ENCODE results near the gene AKNA. TPM values are rescaled to one million over a fixed set of nuclear protein-coding genes. Genes with fewer than 3 reads are reported as not detected.

Gene AKNA
- total RNA-seq, 1 donor from 2014 or later: 152 TPM

- H3K9me3 Mint-ChIP-seq: peaks cover 7% of the 10 kb centered on the region
- H3K4me1 Mint-ChIP-seq (ENCODE audit: low read depth): no peaks in the 10 kb centered on the region
- intact Hi-C loops (cut with micrococcal nuclease): no loop called here
- H3K4me3 Mint-ChIP-seq (ENCODE audit: low read depth): no peak overlapping the region
- peaks cover 3% of the 10 kb centered on the region for H3K27me3 Mint-ChIP-seq (ENCODE audit: low read depth)
- DNase-seq (ENCODE audit: low spot score): no peak
- no peak overlapping the region for H3K27ac Mint-ChIP-seq
- H3K36me3 Mint-ChIP-seq (ENCODE audit: low read depth): peaks cover under 1% of the 10 kb centered on the region
Observed at GRCh38 chr9:114300153-114300845, 87.5 kb downstream of the AKNA start.

DNA sequence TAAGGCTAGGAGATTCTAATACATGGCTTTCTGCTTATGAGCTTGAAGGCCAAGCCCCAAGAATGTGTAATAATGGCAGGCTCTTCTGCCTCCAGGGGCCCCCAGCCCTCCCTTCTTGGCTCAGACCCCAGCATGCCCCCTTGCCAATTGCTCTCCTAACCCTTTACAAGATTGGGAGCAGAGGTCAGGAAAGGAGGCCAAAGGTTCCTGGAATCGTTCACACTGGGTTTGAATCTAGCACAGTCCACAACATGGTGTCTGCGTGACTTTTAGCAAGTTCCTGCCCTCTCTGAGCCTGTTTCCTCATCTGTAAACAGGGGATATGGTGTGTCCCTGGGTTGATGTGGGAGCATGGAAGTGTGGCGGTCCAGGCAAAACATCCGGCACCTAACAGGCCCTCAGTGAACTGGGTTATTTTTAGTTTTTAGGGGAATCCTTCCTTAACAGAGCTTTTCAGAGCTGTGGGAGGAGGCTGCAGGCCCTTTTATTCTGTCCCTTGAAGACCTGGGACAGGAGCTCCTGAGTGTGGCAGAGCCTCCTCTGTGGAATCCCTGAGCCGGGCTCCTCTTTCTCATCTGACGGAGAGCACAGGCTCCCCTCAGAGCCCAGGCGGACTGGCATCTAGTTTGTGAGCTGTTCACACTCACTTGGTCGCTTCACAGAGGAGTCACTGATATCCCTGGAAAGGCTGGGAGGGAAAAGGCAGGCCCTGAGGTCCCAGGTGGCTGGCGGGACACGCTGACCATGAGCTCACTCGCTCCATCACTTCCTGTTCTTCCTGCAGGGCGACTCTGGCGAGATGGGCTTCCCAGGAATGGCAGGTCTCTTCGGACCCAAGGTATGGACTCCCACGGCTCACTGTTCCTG lies 88.3 kb downstream of the AKNA start:
- H3K9me3 Mint-ChIP-seq: peaks cover 15% of the 10 kb centered on the region
- no peaks in the 10 kb centered on the region for H3K4me1 Mint-ChIP-seq (ENCODE audit: low read depth)
- intact Hi-C loops (cut with micrococcal nuclease): no loop called here
- DNase-seq (ENCODE audit: low spot score): no peak
- H3K36me3 Mint-ChIP-seq (ENCODE audit: low read depth): peaks cover 5% of the 10 kb centered on the region
- no peak overlapping the region for H3K4me3 Mint-ChIP-seq (ENCODE audit: low read depth)
- H3K27me3 Mint-ChIP-seq (ENCODE audit: low read depth): peaks cover 3% of the 10 kb centered on the region
- H3K27ac Mint-ChIP-seq: no peak overlapping the region

GRCh38 chr9:114296338-114296737 lies 91.4 kb downstream of the AKNA start:
- intact Hi-C loops (cut with micrococcal nuclease): no loop called here
- Mint-ChIP-seq H3K36me3 (ENCODE audit: low read depth) (peaks cover 5% of the 10 kb centered on the region), H3K27me3 (ENCODE audit: low read depth) (peaks cover 6% of the 10 kb centered on the region), H3K9me3 (peaks cover 17% of the 10 kb centered on the region), H3K27ac (no peak overlapping the region), H3K4me3 (ENCODE audit: low read depth) (no peak overlapping the region), H3K4me1 (ENCODE audit: low read depth) (no peaks in the 10 kb centered on the region)
- no peak for DNase-seq (ENCODE audit: low spot score)

GRCh38 chr9:114294664-114295063 lies 93.1 kb downstream of the AKNA start:
- no peaks in the 10 kb centered on the region for H3K4me1 Mint-ChIP-seq (ENCODE audit: low read depth)
- H3K27me3 Mint-ChIP-seq (ENCODE audit: low read depth): peaks cover 6% of the 10 kb centered on the region
- no peak overlapping the region for H3K27ac Mint-ChIP-seq
- H3K4me3 Mint-ChIP-seq (ENCODE audit: low read depth): no peak overlapping the region
- intact Hi-C loops (cut with micrococcal nuclease): no loop called here
- H3K9me3 Mint-ChIP-seq: peaks cover 17% of the 10 kb centered on the region
- DNase-seq (ENCODE audit: low spot score): no peak
- peaks cover 5% of the 10 kb centered on the region for H3K36me3 Mint-ChIP-seq (ENCODE audit: low read depth)

GRCh38 chr9:114291886-114292590 lies 95.7 kb downstream of the AKNA start:
- H3K36me3 Mint-ChIP-seq (ENCODE audit: low read depth): peaks cover 5% of the 10 kb centered on the region
- H3K4me3 Mint-ChIP-seq (ENCODE audit: low read depth): no peak overlapping the region
- intact Hi-C loops (cut with micrococcal nuclease): loop anchor here (1.0 kb wide), 2 partner anchors 137 to 184 kb away; partner anchors contain the start of gene COL27A1
- no peak overlapping the region for H3K27ac Mint-ChIP-seq
- H3K4me1 Mint-ChIP-seq (ENCODE audit: low read depth): no peaks in the 10 kb centered on the region
- no peak for DNase-seq (ENCODE audit: low spot score)
- H3K9me3 Mint-ChIP-seq: peaks cover 17% of the 10 kb centered on the region
- H3K27me3 Mint-ChIP-seq (ENCODE audit: low read depth): peaks cover 3% of the 10 kb centered on the region

DNA sequence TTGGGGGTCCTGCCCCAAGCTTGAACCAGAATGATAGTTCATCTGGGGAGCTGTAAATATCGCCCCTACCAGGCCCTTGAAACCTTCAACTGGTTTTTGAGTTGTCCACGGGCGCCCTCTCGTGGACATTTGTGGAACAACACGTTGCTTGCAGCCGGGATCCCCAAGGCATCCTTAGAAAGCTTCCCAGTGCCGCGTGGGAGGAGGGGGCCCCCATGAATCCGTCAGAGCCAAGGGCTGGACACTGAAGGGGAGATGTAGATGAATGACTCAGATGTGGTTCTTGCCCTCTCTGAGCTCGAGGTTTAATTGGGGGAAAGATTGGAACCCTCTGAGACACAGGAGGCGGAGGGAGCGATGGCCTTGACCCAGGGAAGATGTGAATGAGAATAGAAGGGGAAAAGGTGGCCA lies 96.7 kb downstream of the AKNA start:
- Mint-ChIP-seq H3K9me3 (peaks cover 13% of the 10 kb centered on the region), H3K4me1 (ENCODE audit: low read depth) (no peaks in the 10 kb centered on the region), H3K4me3 (ENCODE audit: low read depth) (no peak overlapping the region), H3K36me3 (ENCODE audit: low read depth) (peaks cover 5% of the 10 kb centered on the region), H3K27ac (no peak overlapping the region), H3K27me3 (ENCODE audit: low read depth) (peaks cover 3% of the 10 kb centered on the region)
- peak; percentile 51 for DNase-seq (ENCODE audit: low spot score)
- intact Hi-C loops (cut with micrococcal nuclease): loop anchor here (1.0 kb wide), 2 partner anchors 136 to 183 kb away; partner anchors contain the start of gene COL27A1

DNA sequence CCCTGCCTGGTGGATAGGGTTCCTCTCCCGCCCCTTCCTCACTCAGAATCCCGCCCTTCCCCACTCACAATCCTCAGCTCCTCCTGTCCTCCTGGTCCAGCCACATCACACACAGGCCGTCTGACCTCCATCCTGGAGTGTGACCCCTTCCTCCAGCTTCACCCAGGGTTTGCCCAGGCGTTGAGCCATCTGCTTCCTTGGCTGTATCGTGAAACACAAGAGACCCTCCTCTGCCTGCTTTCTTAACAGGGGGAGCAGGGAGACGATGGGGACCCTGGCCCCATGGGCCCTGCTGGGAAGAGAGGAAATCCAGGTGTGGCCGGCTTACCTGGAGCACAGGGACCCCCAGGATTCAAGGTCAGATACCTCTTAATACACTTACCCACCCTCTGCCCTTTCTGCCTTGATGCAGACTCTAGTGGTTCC lies 97.2 kb downstream of the AKNA start:
- intact Hi-C loops (cut with micrococcal nuclease): no loop called here
- H3K4me1 Mint-ChIP-seq (ENCODE audit: low read depth): no peaks in the 10 kb centered on the region
- H3K36me3 Mint-ChIP-seq (ENCODE audit: low read depth): peaks cover 5% of the 10 kb centered on the region
- H3K27ac Mint-ChIP-seq: no peak overlapping the region
- DNase-seq (ENCODE audit: low spot score): no peak
- peaks cover 3% of the 10 kb centered on the region for H3K27me3 Mint-ChIP-seq (ENCODE audit: low read depth)
- H3K9me3 Mint-ChIP-seq: peaks cover 10% of the 10 kb centered on the region
- no peak overlapping the region for H3K4me3 Mint-ChIP-seq (ENCODE audit: low read depth)

DNA sequence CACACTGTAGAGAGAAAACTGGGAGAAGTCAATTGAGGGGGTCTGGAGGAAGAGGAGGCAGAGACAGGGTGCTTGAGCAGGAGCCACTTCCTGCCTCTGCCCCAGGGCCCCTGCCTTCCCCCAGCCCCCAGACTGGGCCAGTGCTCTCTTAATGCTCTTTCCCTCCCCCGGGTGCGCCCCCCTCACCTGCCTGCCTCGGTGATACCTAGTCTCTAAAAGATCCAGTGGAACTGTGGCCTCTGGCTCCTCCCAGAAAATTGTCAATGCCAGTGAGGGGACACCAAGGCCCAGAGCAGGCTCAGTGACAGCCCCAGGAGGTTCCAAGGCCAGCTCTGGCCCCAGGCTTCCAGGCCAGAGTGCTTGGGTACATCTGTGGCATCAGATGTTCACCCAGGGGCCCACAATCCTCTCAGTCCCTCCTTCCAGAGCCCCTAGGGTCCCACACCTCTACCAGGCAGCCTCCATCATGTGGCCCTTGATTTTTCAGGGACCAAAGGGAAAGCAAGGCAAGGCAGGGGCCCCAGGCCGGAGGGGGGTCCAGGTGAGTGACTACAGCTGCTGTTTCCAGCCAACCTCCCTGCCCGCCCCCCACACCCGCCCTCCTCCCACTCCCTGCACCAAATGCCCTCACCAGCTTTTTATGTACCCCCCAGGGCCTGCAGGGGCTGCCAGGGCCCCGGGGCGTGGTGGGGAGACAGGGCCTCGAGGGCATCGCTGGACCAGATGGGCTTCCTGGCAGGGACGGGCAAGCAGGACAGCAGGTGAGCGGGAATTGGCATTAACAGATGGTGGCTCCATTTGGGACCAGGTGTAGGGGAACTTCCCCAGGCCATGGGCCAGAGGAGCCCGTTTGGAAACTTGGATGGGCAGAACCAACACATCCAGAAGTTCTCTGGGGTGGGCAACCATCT lies 98.0 kb downstream of the AKNA start:
- Mint-ChIP-seq H3K4me1 (ENCODE audit: low read depth) (no peaks in the 10 kb centered on the region), H3K27me3 (ENCODE audit: low read depth) (peaks cover 3% of the 10 kb centered on the region), H3K9me3 (peaks cover 5% of the 10 kb centered on the region), H3K4me3 (ENCODE audit: low read depth) (no peak overlapping the region), H3K27ac (no peak overlapping the region), H3K36me3 (ENCODE audit: low read depth) (no peaks in the 10 kb centered on the region)
- DNase-seq (ENCODE audit: low spot score): no peak
- intact Hi-C loops (cut with micrococcal nuclease): no loop called here

- H3K36me3 Mint-ChIP-seq (ENCODE audit: low read depth): no peaks in the 10 kb centered on the region
- no peaks in the 10 kb centered on the region for H3K9me3 Mint-ChIP-seq
- no peaks in the 10 kb centered on the region for H3K4me1 Mint-ChIP-seq (ENCODE audit: low read depth)
- no peak overlapping the region for H3K4me3 Mint-ChIP-seq (ENCODE audit: low read depth)
- intact Hi-C loops (cut with micrococcal nuclease): no loop called here
- H3K27ac Mint-ChIP-seq: no peak overlapping the region
- DNase-seq (ENCODE audit: low spot score): no peak
- H3K27me3 Mint-ChIP-seq (ENCODE audit: low read depth): peaks cover 3% of the 10 kb centered on the region
Observed at GRCh38 chr9:114289106-114289505, 98.7 kb downstream of the AKNA start.

DNA sequence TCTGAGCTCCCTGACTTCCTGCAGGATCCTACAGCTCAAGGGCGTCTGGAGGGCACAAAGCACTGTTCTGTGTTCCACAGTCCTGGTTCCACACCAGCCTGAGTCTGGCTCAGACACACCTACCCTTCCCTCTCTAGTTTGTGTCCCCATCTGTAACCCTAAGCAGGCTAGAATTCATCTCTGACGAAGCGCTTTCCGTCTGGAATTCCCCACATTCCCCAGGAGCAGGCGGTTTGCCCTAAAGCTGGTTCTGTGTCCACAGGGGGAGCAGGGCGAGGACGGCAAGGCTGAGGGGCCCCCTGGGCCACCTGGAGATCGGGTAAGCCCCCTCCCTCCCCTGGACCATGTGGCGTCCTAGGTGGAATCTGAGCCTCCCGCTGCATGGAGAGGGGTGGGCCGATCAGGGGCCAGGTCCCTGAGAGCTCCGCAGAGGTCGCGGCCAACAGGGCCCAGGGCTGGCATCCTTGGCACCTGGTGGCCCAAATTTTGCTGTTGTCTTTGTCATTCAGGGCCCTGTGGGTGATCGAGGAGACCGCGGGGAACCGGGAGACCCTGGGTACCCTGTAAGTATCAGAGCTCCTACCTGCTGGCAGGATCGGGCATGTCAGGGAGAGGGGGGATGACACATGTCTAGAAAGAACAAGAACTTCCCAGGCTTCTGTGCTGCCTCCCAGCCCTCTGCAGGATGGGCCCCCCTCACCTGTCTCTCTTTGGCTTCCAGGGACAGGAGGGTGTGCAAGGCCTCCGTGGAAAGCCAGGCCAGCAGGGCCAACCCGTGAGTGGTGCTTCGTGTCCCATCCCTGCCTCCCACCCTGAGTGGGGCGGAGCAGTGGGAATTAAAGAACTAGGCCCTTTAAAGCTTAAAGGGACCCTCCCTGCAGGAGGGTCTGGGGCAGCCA lies 99.3 kb downstream of the AKNA start:
- intact Hi-C loops (cut with micrococcal nuclease): no loop called here
- H3K4me1 Mint-ChIP-seq (ENCODE audit: low read depth): no peaks in the 10 kb centered on the region
- H3K4me3 Mint-ChIP-seq (ENCODE audit: low read depth): no peak overlapping the region
- no peak for DNase-seq (ENCODE audit: low spot score)
- no peaks in the 10 kb centered on the region for H3K36me3 Mint-ChIP-seq (ENCODE audit: low read depth)
- H3K9me3 Mint-ChIP-seq: no peaks in the 10 kb centered on the region
- no peak overlapping the region for H3K27ac Mint-ChIP-seq
- H3K27me3 Mint-ChIP-seq (ENCODE audit: low read depth): peaks cover 3% of the 10 kb centered on the region

GRCh38 chr9:114287763-114288192 lies 100.0 kb downstream of the AKNA start:
- H3K27ac Mint-ChIP-seq: no peak overlapping the region
- intact Hi-C loops (cut with micrococcal nuclease): no loop called here
- no peak overlapping the region for H3K4me3 Mint-ChIP-seq (ENCODE audit: low read depth)
- peaks cover 1% of the 10 kb centered on the region for H3K27me3 Mint-ChIP-seq (ENCODE audit: low read depth)
- no peaks in the 10 kb centered on the region for H3K4me1 Mint-ChIP-seq (ENCODE audit: low read depth)
- H3K9me3 Mint-ChIP-seq: no peaks in the 10 kb centered on the region
- no peak for DNase-seq (ENCODE audit: low spot score)
- H3K36me3 Mint-ChIP-seq (ENCODE audit: low read depth): no peaks in the 10 kb centered on the region
